Cardiac muscle cell (in vitro differentiated cells and primary cell): ENCODE measurements around the gene KHK. TPM values are rescaled to one million over a fixed set of nuclear protein-coding genes. Genes with fewer than 3 reads are reported as not detected.
"Not testable (repeated sequence)": the region's sequence is repeated elsewhere in the genome, so short reads cannot be mapped to it uniquely, and the experiment has no call there.

Source experiments
- DNase-seq, 2 donors: peaks; one replicate each; pipeline versions ENCODE4 v3.0.0 to v3.0.0-alpha.2; 2010 to 2017; ENCODE audit warnings: low read depth in 1 of 2, low spot score in 1 of 2
- H3K27ac ChIP-seq: fragments of 200-600 bp; sonication (generic); 2 replicates; pipeline ENCODE4 v1.5.1; 2016
- H3K27me3 ChIP-seq: fragments of 200-600 bp; sonication (generic); 2 replicates; pipeline ENCODE4 v1.6.0; 2016; ENCODE audit warnings: control low read depth
- H3K36me3 ChIP-seq: fragments of 200-600 bp; sonication (generic); 2 replicates; pipeline ENCODE4 v1.5.1; 2016; ENCODE audit warnings: control low read depth
- H3K4me1 ChIP-seq: fragments of 200-600 bp; sonication (generic); 2 replicates; pipeline ENCODE4 v1.8.1; 2017; ENCODE audit warnings: low read depth, mild to moderate bottlenecking, mixed run types
- H3K4me3 ChIP-seq: fragments of 200-600 bp; sonication (generic); 2 replicates; pipeline ENCODE4 v1.5.1; 2016; ENCODE audit warnings: mild to moderate bottlenecking
- H3K9me3 ChIP-seq: fragments of 200-600 bp; sonication (generic); 2 replicates; pipeline ENCODE4 v1.5.1; 2017; ENCODE audit warnings: low read depth, mild to moderate bottlenecking, control low read depth
- polyA plus RNA-seq: library from polyadenylated mRNA; unstranded; fragments of >200 nt; fragmentation: Nextera tagmentation; extraction: Ambion mirVana; gene quantifications from 2 replicates; pipeline ENCODE4 v1.2.1, GENCODE V29; 2016
- total RNA-seq: library from RNA; depleted of rRNA; stranded (reverse); fragments of >200 nt; gene quantifications from 2 replicates; pipeline ENCODE4 v1.2.3, GENCODE V29; 2016
- TF ChIP-seq, protein P1 (sequence below): IDR thresholded peaks from 2 replicates; pipeline ENCODE4 v1.5.1; 2012; ENCODE audit warnings: low read depth, mild to moderate bottlenecking, low read length

The KHK gene
- total and polyA plus RNA-seq, 2 experiments from 2014 or later: 9.6 to 12.9 TPM

DNA sequence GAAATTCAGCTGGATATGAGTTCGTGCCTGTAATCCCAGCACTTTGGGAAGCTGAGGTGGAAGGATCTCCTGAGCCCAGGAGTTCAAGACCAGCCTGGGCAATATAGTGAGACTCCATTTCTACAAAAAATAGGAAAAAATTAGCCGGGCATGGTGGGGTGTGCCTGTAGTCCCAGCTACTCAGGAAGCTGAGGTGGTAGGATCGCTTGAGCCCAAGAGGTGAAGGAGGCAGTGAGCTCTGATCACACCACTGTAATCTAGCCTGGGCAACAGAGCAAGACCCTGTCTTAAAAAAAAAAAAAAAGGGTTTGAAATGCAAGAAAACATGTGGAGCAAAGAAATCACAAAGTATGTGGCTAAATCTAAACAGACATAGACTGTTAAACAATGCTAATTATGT, 22.5 kb downstream of the KHK start:
- H3K36me3 ChIP-seq: no peaks in the 10 kb centered on the region

DNA sequence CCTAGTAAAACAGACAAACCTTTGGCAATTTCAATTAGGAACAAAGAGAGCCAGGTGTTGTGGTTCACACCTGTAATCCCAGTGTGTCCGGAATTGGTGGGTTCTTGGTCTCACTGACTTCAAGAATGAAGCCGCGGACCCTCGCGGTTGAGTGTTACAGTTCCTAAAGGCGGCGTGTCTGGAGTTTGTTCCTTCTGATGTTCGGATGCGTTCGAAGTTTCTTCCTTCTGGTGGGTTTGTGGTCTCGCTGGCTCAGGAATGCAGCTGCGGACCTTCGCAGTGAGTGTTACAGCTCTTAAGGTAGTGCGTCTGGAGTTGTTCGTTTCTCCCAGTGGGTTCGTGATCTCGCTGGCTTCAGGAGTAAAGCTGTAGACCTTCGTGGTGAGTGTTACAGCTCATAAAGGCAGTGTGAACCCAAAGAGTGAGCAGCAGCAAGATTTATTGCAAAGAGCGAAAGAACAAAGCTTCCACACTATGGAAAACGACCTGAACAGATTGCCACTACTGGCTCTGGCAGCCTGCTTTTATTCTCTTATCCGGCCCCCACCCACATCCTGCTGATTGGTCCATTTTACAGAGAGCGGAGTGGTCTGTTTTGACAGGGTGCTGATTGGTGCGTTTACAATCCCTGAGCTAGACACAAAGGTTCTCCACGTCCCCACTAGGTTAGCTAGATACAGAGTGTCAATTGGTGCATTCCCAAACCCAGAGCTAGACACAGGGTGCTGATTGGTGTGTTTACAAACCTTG, 24.2 kb downstream of the KHK start:
- not testable (repeated sequence) for H3K27me3 ChIP-seq, DNase-seq, H3K36me3 ChIP-seq, H3K4me1 ChIP-seq, H3K4me3 ChIP-seq, H3K9me3 ChIP-seq, H3K27ac ChIP-seq

More for the DNA sequence above, 22.5 kb downstream of the KHK start:
- Histone ChIP-seq H3K4me1 (no peaks in the 10 kb centered on the region), H3K4me3 (no peak overlapping the region), H3K27ac (no peak overlapping the region), H3K27me3 (no peaks in the 10 kb centered on the region), H3K9me3 (no peaks in the 10 kb centered on the region)
- DNase-seq: no peak
- TF ChIP-seq, protein P1, sequence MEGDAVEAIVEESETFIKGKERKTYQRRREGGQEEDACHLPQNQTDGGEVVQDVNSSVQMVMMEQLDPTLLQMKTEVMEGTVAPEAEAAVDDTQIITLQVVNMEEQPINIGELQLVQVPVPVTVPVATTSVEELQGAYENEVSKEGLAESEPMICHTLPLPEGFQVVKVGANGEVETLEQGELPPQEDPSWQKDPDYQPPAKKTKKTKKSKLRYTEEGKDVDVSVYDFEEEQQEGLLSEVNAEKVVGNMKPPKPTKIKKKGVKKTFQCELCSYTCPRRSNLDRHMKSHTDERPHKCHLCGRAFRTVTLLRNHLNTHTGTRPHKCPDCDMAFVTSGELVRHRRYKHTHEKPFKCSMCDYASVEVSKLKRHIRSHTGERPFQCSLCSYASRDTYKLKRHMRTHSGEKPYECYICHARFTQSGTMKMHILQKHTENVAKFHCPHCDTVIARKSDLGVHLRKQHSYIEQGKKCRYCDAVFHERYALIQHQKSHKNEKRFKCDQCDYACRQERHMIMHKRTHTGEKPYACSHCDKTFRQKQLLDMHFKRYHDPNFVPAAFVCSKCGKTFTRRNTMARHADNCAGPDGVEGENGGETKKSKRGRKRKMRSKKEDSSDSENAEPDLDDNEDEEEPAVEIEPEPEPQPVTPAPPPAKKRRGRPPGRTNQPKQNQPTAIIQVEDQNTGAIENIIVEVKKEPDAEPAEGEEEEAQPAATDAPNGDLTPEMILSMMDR: no peak

DNA sequence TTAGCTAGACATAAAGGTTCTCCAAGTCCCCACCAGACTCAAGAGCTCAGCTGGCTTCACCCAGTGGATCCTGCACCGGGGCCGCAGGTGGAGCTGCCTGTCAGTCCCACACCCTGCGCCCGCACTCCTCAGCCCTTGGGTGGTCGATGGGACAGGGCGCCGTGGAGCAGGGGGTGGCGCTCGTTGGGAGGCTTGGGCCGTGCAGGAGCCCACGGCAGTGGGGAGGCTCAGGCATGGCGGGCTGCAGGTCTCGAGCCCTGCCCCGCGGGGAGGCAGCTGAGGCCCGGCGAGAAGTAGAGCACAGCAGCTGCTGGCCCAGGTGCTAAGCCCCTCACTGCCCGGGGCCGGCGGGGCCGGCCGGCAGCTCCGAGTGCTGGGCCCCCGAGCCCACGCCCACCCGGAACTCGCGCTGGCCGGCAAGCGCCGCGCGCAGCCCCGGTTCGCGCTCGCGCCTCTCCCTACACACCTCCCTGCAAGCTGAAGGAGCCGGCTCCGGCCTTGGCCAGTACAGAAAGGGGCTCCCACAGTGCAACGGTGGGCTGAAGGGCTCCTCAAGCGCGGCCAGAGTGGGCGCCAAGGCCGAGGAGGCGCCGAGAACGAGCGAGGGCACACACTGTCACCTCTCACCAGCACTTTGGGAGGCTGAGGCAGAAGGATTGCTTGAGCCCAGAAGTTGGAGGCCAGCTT, 25.0 kb downstream of the KHK start:
- not testable (repeated sequence) for DNase-seq, H3K36me3 ChIP-seq, H3K9me3 ChIP-seq, H3K27ac ChIP-seq, H3K4me3 ChIP-seq, H3K4me1 ChIP-seq
- H3K27me3 ChIP-seq: peaks cover 13% of the 10 kb centered on the region

DNA sequence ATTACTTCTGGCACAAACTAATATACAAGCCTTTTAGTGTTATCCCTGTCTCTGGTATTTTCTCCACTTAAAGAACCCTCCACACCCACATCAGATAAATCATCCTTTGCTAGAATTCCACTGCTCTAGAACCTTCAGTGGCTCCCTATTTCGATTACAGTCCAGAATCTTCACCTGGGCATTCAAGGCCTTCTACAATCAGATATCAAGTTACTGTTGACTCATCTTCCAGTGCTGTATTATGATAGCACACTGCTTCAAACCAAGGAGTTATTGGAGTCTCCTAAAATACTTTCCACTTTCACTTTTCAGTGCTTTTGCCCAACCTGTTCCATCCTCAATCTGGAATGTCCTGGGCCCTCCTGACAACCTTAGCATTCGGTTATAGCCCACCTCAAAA, 28.9 kb downstream of the KHK start:
- Histone ChIP-seq H3K27ac (no peak overlapping the region), H3K36me3 (no peaks in the 10 kb centered on the region), H3K4me3 (no peak overlapping the region), H3K27me3 (peaks cover 52% of the 10 kb centered on the region), H3K4me1 (no peaks in the 10 kb centered on the region), H3K9me3 (no peaks in the 10 kb centered on the region)
- TF ChIP-seq, protein P1: no peak
- no peak for DNase-seq

DNA sequence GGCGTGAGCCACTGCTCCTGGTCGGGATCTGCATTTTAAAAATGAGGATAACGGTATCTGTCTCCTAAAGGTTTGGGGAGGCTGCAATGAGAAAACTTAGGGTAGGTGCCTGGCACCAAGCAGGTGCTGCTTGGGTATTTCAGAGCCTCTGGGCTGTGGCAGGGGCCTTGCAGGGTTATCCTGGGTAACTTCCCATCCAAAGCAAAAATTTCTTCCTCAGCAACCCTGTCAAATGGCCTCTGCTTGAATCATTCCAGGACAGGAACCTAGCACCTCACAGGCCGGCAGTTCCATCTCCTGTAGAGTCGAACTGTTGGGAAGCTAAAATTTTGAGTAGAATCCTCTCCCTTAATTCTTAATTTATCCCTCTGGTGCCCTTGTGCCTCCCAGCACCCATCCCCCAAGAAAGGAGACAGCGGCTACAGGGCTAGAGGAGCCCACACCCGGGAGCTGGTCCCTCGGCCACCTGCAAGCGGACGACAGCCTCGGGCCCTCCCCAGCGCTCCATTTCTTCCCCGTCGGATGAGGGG, 31.5 kb downstream of the KHK start:
- Histone ChIP-seq H3K27ac (no peak overlapping the region), H3K4me3 (peak overlapping the region; percentile 26), H3K36me3 (no peaks in the 10 kb centered on the region), H3K4me1 (no peaks in the 10 kb centered on the region), H3K9me3 (no peaks in the 10 kb centered on the region), H3K27me3 (peaks cover 78% of the 10 kb centered on the region)
- no peak for DNase-seq
- TF ChIP-seq, protein P1: no peak

DNA sequence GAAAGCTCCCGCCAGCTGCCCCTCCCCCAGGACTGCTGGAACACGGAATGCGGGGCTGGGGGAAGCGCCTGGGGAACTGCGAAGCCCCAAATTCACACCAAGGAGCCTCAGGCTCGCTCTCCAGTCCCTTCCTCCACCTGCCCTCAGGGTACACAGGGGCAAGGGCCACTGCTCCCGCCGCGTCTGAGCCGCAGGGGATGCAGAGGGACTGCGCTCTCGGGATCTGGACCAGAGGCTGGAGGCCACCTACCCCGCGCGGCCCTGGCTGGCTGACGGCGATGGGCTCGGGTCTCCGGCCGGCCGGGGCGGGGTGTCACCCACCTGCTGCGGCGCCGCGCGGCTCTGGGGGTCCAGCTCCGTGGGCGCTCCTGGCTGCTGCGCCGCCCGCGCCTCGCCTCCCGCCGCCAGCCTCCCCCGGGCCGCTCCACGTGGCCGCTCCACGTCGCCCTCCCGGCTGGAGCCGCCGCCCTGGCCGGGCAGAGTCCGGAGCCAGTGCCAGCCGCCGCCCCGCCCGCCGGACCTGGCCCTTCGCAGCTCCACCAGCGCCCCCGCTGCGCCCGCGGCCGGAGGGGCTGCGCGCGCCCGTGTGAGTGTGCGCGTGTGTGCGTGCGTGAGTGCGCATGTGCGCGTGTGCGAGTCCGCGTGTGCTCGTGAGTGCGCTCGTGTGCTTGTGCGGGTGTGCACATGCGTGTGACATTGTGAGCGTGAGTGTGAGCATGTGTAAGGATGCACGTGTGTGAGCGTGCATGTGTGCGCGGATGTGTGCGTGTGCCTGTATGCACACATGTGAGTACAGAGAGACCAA, 32.2 kb downstream of the KHK start, which contains the start of gene CGREF1:
Gene CGREF1 (minus strand): TSS at position 604 of the 805 bp plus-strand sequence. CDS start 14,762 bp downstream, outside the sequence.
- H3K27me3 ChIP-seq: peaks cover 82% of the 10 kb centered on the region
- H3K36me3 ChIP-seq: no peaks in the 10 kb centered on the region
- DNase-seq: peak; percentile 12 to 31
- no peaks in the 10 kb centered on the region for H3K4me1 ChIP-seq
- TF ChIP-seq, protein P1: no peak
- peak within 1 kb of the TSS; percentile 26 for H3K4me3 ChIP-seq
- no peaks in the 10 kb centered on the region for H3K9me3 ChIP-seq
- H3K27ac ChIP-seq: no peak within 1 kb of the TSS

DNA sequence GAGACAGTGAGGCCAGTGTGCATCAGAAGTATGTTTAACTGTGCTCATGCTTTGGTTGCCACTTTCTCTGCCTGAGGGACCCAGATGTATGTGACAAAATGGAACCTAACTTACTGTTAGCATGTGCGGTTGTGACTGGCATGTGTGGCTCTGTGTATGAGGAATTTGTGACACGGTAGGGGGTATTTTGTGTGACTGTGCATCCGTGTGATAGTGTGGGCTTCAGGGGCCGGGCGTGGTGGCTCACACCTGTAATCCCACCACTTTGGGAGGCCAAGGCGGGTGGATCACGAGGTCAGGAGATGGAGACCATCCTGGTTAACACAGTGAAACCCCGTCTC, 32.7 kb downstream of the KHK start:
- H3K4me3 ChIP-seq: peak overlapping the region; percentile 26
- H3K27me3 ChIP-seq: peaks cover 82% of the 10 kb centered on the region
- DNase-seq: not testable (repeated sequence)

More for the DNA sequence above, 32.7 kb downstream of the KHK start:
- H3K27ac ChIP-seq, H3K36me3 ChIP-seq, H3K4me1 ChIP-seq, H3K9me3 ChIP-seq: not testable (repeated sequence)
